GM21825 (cell line): ENCODE measurements around the gene RRP8.
A peak's percentile ranks its signal among the peaks of the same experiment; 100 is the strongest.

Experiments used
- ATAC-seq: cut with Tn5 transposase; IDR thresholded peaks from one replicate; pipeline ENCODE4 v1.9.1; 2021; ENCODE audit warnings: mild to moderate bottlenecking, moderate library complexity; ENCODE audit not compliant: unreplicated experiment

RRP8 gene

GRCh38 chr11:6604790-6605189, 1.4 kb upstream of the RRP8 start:
- no peak for ATAC-seq

- peak; percentile 34 for ATAC-seq
Observed at GRCh38 chr11:6604081-6604626, 738 bp upstream of the RRP8 start.

GRCh38 chr11:6602096-6602940, 1.1 kb downstream of the RRP8 start:
- ATAC-seq: no peak

GRCh38 chr11:6601041-6601461, 2.4 kb downstream of the RRP8 start:
- no peak for ATAC-seq

- ATAC-seq: no peak
Observed at GRCh38 chr11:6599881-6600390, 3.5 kb downstream of the RRP8 start.

GRCh38 chr11:6599449-6599848, 4.0 kb downstream of the RRP8 start:
- ATAC-seq: no peak

- ATAC-seq: no peak
Observed at GRCh38 chr11:6598555-6598954, 4.9 kb downstream of the RRP8 start.

- no peak for ATAC-seq
Observed at GRCh38 chr11:6596239-6596877, 7.1 kb downstream of the RRP8 start.

- ATAC-seq: no peak
Observed at GRCh38 chr11:6594142-6594768, 9.2 kb downstream of the RRP8 start.

- ATAC-seq: no peak
Observed at GRCh38 chr11:6588018-6588417, 15.4 kb downstream of the RRP8 start.

GRCh38 chr11:6587360-6587953, 16.0 kb downstream of the RRP8 start:
- ATAC-seq: no peak

GRCh38 chr11:6586434-6587359, 16.7 kb downstream of the RRP8 start:
- no peak for ATAC-seq

- no peak for ATAC-seq
Observed at GRCh38 chr11:6584528-6584927, 18.9 kb downstream of the RRP8 start.

- ATAC-seq: no peak
Observed at GRCh38 chr11:6583584-6583983, 19.8 kb downstream of the RRP8 start.

GRCh38 chr11:6579681-6580080, 23.7 kb downstream of the RRP8 start:
- ATAC-seq: no peak

- no peak for ATAC-seq
Observed at GRCh38 chr11:6578134-6578533, 25.3 kb downstream of the RRP8 start.

GRCh38 chr11:6576471-6577373, 26.7 kb downstream of the RRP8 start:
- ATAC-seq: no peak

- ATAC-seq: no peak
Observed at GRCh38 chr11:6574816-6575715, 28.4 kb downstream of the RRP8 start.
